Osteoblast (primary cell): Measurements from ENCODE around the gene TMEM33. TPM values are rescaled to one million over a fixed set of nuclear protein-coding genes. Genes with fewer than 3 reads are reported as not detected.
A peak's percentile ranks its signal among the peaks of the same experiment; 100 is the strongest.

Source experiments
- DNase-seq: peaks from one replicate; pipeline ENCODE4 v3.0.0; 2011; ENCODE audit warnings: low spot score, mixed read lengths; ENCODE audit not compliant: insufficient read length; ENCODE audit errors: missing footprints
- H2AFZ ChIP-seq: 2 replicates; pipeline ENCODE4 v1.6.0; 2011; ENCODE audit warnings: mild to moderate bottlenecking, low read length
- H3K27ac ChIP-seq: 2 replicates; pipeline ENCODE4 v1.5.1; 2011; ENCODE audit warnings: mild to moderate bottlenecking, low read depth, low read length, moderate library complexity
- H3K27me3 ChIP-seq: 2 replicates; pipeline ENCODE4 v1.6.0; 2012; ENCODE audit warnings: mild to moderate bottlenecking, control low read depth, inconsistent platforms, low read length, moderate library complexity; ENCODE audit not compliant: insufficient read depth
- H3K36me3 ChIP-seq: 2 replicates; pipeline ENCODE4 v1.5.1; 2011; ENCODE audit warnings: mild to moderate bottlenecking, low read length, control low read depth, moderate library complexity; ENCODE audit not compliant: insufficient read depth
- H3K4me1 ChIP-seq: 2 replicates; pipeline ENCODE4 v1.5.1; 2011; ENCODE audit warnings: mild to moderate bottlenecking, low read length, control low read depth, moderate library complexity; ENCODE audit not compliant: insufficient read depth
- H3K4me2 ChIP-seq: 2 replicates; pipeline ENCODE4 v1.6.0; 2011; ENCODE audit warnings: mild to moderate bottlenecking, low read length; ENCODE audit not compliant: insufficient read depth
- H3K4me3 ChIP-seq: fragments of 200-600 bp; sonication (generic); 3 replicates; pipeline ENCODE4 v1.5.1; 2012; ENCODE audit warnings: mild to moderate bottlenecking, low read length, inconsistent platforms; ENCODE audit not compliant: insufficient read depth
- H3K79me2 ChIP-seq: 2 replicates; pipeline ENCODE4 v1.6.0; 2012; ENCODE audit warnings: mild to moderate bottlenecking, low read length, control low read depth, inconsistent platforms; ENCODE audit not compliant: insufficient read depth
- H3K9me3 ChIP-seq: 2 replicates; pipeline ENCODE4 v1.5.1; 2011; ENCODE audit warnings: low read depth, low read length, control low read depth
- H4K20me1 ChIP-seq: 2 replicates; pipeline ENCODE4 v1.6.0; 2012; ENCODE audit warnings: mild to moderate bottlenecking, low read length, control low read depth; ENCODE audit not compliant: insufficient read depth
- total RNA-seq: library from RNA; depleted of rRNA; stranded (reverse); fragments of >200 nt; gene quantifications from 2 replicates; pipeline ENCODE4 v1.2.3, GENCODE V29; 2012
- TF ChIP-seq, protein P1 (sequence below): IDR thresholded peaks from 2 replicates; pipeline ENCODE4 v1.5.1; 2011; ENCODE audit warnings: mild to moderate bottlenecking, low read depth, low read length, moderate library complexity; ENCODE audit errors: extremely low read depth

TMEM33 gene
- total RNA-seq, 1 donor, result 49.2 TPM

DNA sequence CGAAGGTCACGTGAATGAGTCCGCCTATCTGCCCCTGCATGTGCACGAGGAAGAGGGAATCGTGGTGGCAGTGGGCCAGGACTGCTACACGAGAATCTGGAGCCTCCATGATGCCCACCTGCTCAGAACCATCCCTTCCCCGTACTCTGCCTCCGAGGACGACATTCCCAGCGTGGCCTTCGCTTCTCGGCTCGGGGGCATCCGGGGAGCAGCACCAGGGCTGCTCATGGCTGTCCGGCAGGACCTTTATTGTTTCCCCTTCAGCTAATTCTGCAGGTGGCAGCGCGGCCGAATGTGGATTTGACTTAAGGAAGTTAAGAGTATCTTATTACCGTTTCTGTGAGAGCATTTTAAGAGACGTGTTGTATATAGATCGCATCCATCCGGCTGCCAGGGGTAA is 47.5 kb downstream of the TMEM33 start:
- TF ChIP-seq, protein P1, sequence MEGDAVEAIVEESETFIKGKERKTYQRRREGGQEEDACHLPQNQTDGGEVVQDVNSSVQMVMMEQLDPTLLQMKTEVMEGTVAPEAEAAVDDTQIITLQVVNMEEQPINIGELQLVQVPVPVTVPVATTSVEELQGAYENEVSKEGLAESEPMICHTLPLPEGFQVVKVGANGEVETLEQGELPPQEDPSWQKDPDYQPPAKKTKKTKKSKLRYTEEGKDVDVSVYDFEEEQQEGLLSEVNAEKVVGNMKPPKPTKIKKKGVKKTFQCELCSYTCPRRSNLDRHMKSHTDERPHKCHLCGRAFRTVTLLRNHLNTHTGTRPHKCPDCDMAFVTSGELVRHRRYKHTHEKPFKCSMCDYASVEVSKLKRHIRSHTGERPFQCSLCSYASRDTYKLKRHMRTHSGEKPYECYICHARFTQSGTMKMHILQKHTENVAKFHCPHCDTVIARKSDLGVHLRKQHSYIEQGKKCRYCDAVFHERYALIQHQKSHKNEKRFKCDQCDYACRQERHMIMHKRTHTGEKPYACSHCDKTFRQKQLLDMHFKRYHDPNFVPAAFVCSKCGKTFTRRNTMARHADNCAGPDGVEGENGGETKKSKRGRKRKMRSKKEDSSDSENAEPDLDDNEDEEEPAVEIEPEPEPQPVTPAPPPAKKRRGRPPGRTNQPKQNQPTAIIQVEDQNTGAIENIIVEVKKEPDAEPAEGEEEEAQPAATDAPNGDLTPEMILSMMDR, result no peak
- no peak overlapping the region for H3K4me3 ChIP-seq
- no peaks in the 10 kb centered on the region for H3K79me2 ChIP-seq
- H3K27ac ChIP-seq, result no peak overlapping the region
- no peaks in the 10 kb centered on the region for H3K36me3 ChIP-seq
- no peak for DNase-seq
- no peak overlapping the region for H3K4me2 ChIP-seq
- H3K9me3 ChIP-seq, result no peaks in the 10 kb centered on the region
- no peak overlapping the region for H2AFZ ChIP-seq
- H3K4me1 ChIP-seq, result no peaks in the 10 kb centered on the region
- no peaks in the 10 kb centered on the region for H3K27me3 ChIP-seq
- H4K20me1 ChIP-seq, result no peaks in the 10 kb centered on the region

DNA sequence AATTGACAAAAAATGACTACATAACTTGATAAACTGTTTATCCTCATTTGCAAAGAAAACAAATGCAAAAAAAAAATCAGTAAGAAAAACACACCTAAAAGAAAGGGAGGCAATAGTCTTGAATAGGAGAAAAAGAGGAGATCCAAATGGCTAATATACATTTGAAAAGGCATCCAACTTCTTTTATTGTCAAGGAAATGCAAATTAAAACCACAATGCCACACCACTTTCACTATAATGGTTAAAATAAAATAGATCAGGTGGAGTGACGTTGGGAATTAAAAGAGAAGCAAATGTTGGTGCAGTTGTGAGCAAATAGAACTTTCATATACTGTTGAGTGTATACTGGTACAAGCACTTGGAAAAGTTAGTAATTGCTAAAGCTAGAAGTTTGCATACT is 49.9 kb downstream of the TMEM33 start:
- no peak overlapping the region for H3K27ac ChIP-seq
- TF ChIP-seq, protein P1, result no peak
- H2AFZ ChIP-seq, result no peak overlapping the region
- H3K4me2 ChIP-seq, result no peak overlapping the region
- H3K9me3 ChIP-seq, result no peaks in the 10 kb centered on the region
- DNase-seq, result no peak
- no peaks in the 10 kb centered on the region for H3K27me3 ChIP-seq
- peaks cover 7% of the 10 kb centered on the region for H3K4me1 ChIP-seq
- H3K79me2 ChIP-seq, result peaks cover 6% of the 10 kb centered on the region
- H3K4me3 ChIP-seq, result no peak overlapping the region
- no peaks in the 10 kb centered on the region for H4K20me1 ChIP-seq
- no peaks in the 10 kb centered on the region for H3K36me3 ChIP-seq

DNA sequence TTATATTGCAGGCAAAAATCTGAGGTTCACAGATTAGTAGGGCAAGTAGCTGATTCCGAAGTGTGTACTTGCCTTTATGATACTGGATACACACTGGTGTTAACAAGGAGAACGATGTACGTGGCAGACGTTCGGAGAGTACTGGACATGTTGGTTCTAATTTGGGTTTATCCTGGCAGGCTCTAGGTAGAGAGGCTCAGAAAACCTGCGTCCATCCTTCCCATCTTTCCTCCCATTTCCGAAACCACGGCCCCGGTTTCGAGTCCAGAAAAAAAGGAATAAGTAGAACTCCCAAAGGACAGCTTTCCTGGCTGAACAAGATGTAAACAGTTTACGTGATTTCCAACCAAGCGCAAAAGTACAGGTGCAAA is 54.8 kb downstream of the TMEM33 start:
- Histone ChIP-seq H3K27me3 (no peaks in the 10 kb centered on the region), H3K9me3 (no peaks in the 10 kb centered on the region), H3K4me3 (peak overlapping the region; percentile 89), H3K4me2 (peak overlapping the region; percentile 81), H3K36me3 (no peaks in the 10 kb centered on the region), H3K4me1 (peaks cover 18% of the 10 kb centered on the region), H3K27ac (peak overlapping the region; percentile 91), H4K20me1 (peaks cover 10% of the 10 kb centered on the region), H2AFZ (peak overlapping the region; percentile 91), H3K79me2 (peaks cover 49% of the 10 kb centered on the region)
- DNase-seq, result no peak
- TF ChIP-seq, protein P1, result no peak

DNA sequence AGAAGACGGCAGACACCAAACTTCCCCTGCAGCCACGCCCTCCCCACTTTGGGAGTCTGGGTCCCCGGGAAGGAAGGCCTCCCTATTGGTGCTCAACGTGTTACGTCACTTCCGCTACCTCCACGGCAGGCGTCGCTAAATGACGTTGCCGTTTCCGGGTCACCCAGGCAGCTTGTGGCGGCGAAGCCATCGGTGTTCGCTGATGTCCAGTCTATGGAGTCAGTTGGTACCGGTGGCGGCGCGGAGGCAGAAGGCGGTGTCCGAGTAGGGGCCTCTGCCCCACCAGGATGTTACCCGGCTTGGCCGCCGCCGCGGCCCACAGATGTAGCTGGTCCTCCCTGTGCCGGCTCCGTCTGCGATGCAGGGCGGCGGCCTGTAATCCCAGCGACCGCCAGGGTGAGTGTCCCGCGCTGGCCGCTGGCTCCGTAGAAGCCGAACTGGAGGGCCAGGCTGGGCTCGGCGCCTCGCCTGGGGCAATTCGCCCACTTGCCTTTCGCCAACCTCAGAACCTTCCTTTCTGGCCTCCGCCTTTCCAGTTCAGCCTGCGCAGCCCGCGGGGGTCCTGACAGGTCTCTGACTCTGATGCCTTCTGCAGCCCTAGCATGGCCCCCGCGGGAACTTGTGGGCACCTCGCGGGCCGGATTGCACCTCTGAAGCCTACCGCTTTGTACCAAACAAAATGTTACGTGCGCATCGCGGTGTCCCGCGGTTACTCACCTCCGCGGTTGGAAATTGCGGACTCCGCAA is 55.3 kb downstream of the TMEM33 start, which contains the start of gene SLC30A9:
Gene SLC30A9 (plus strand): TSS at position 166 of the 747 bp plus-strand sequence. CDS start 122 bp downstream, at position 288.
- H3K27me3 ChIP-seq, result no peaks in the 10 kb centered on the region
- peak within 1 kb of the TSS; percentile 89 for H3K4me3 ChIP-seq
- H3K36me3 ChIP-seq, result no peaks in the 10 kb centered on the region
- H3K79me2 ChIP-seq, result peaks cover 54% of the 10 kb centered on the region
- H3K4me2 ChIP-seq, result peak within 1 kb of the TSS; percentile 81
- H4K20me1 ChIP-seq, result peaks cover 10% of the 10 kb centered on the region
- peak within 1 kb of the TSS; percentile 91 for H3K27ac ChIP-seq
- TF ChIP-seq, protein P1, result peak; percentile 28
- peaks cover 18% of the 10 kb centered on the region for H3K4me1 ChIP-seq
- peak; percentile 98 for DNase-seq
- H2AFZ ChIP-seq, result peak within 1 kb of the TSS; percentile 91
- H3K9me3 ChIP-seq, result no peaks in the 10 kb centered on the region
